GM23338 (cell line): ENCODE data around the gene ANO7.

ENCODE experiments used
- EZH2phosphoT487 ChIP-seq: fragments of 200-600 bp; sonication (generic); IDR thresholded peaks from one replicate; pipeline ENCODE4 v1.8.1; 2018; ENCODE audit warnings: antibody characterized with exemption; ENCODE audit not compliant: unreplicated experiment
- POLR2AphosphoS5 ChIP-seq: IDR thresholded peaks from 2 replicates; pipeline ENCODE4 v1.6.1; 2016; ENCODE audit warnings: antibody characterized with exemption, low read depth
- TF ChIP-seq, protein P1 (sequence below), 2 experiments: fragments of 200-600 bp in 1 of 2; sonication (generic) in 1 of 2; conservative IDR thresholded peaks; 2 replicates each; pipeline versions ENCODE4 v1.5.1 to v1.6.1; 2016 to 2017; ENCODE audit warnings: antibody characterized with exemption in 2 of 2, low read depth in 2 of 2, mild to moderate bottlenecking in 2 of 2, moderate library complexity in 1 of 2

DNA sequence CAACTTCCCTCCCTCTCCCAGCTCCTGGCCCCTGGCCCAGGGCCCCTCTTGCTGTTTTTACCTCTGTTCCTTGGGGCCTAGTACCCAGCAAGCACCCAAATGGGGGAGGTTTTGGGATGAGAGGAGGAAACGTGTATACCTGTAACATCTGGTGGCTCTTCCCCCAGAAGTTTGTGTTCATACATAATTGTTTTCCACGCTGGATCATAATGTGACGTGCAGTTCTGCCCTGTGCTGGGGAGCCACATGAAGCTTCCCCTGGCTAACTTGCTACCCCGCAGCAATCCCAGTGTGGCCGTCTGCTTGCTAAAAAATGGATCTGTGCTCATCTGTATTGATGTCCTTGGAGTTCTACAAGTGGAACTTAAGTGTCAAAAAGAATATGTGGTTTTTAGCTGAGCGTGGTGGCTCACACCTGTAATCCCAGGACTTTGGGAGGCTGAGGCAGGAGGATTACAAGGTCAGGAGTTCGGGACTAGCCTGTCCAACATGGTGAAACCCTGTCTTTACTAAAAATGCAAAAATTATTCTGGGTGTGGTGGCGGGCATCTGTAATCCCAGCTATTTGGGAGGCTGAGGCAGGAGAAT is 36.5 kb downstream of the ANO7 start:
- TF ChIP-seq, protein P1, sequence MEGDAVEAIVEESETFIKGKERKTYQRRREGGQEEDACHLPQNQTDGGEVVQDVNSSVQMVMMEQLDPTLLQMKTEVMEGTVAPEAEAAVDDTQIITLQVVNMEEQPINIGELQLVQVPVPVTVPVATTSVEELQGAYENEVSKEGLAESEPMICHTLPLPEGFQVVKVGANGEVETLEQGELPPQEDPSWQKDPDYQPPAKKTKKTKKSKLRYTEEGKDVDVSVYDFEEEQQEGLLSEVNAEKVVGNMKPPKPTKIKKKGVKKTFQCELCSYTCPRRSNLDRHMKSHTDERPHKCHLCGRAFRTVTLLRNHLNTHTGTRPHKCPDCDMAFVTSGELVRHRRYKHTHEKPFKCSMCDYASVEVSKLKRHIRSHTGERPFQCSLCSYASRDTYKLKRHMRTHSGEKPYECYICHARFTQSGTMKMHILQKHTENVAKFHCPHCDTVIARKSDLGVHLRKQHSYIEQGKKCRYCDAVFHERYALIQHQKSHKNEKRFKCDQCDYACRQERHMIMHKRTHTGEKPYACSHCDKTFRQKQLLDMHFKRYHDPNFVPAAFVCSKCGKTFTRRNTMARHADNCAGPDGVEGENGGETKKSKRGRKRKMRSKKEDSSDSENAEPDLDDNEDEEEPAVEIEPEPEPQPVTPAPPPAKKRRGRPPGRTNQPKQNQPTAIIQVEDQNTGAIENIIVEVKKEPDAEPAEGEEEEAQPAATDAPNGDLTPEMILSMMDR (conservative IDR thresholded peaks at IDR 0.05; ENCODE audit: low read depth in 2 of 2) = no peak
- TF ChIP-seq EZH2phosphoT487 = no peak
- TF ChIP-seq POLR2AphosphoS5 = no peak
